ENCODE results near the gene SEPSECS.

SEPSECS gene

GRCh38 chr4:25098964-25099891 is 61.0 kb downstream of the SEPSECS start:
- Histone ChIP-seq H3K9me3 (ENCODE audit: control insufficient read depth, insufficient read depth, low read length) (no peaks in the 10 kb centered on the region), H3K27ac (ENCODE audit: low read length) (no peak overlapping the region), H3K36me3 (ENCODE audit: control insufficient read depth, insufficient read depth, low read length) (no peaks in the 10 kb centered on the region), H3K4me3 (ENCODE audit: low read length) (no peak overlapping the region), H3K4me1 (ENCODE audit: control insufficient read depth, insufficient read depth, low read length) (peaks cover 2% of the 10 kb centered on the region; the same call in 1 of the 2 replicates), H3K27me3 (ENCODE audit: control insufficient read depth, insufficient read depth, low read length) (no peaks in the 10 kb centered on the region)
- no CpG with 5 or more reads among the region's 10 CpGs for WGBS (ENCODE audit: insufficient coverage, insufficient read length)
- no peak for DNase-seq (ENCODE audit: low read depth, low spot score)

GRCh38 chr4:25096981-25097443 is 63.2 kb downstream of the SEPSECS start:
- Histone ChIP-seq H3K9me3 (ENCODE audit: control insufficient read depth, insufficient read depth, low read length) (peaks cover 3% of the 10 kb centered on the region; the same call in 1 of the 2 replicates), H3K4me3 (ENCODE audit: low read length) (no peak overlapping the region), H3K27me3 (ENCODE audit: control insufficient read depth, insufficient read depth, low read length) (no peaks in the 10 kb centered on the region), H3K4me1 (ENCODE audit: control insufficient read depth, insufficient read depth, low read length) (no peaks in the 10 kb centered on the region; the same call in 1 of the 2 replicates), H3K36me3 (ENCODE audit: control insufficient read depth, insufficient read depth, low read length) (no peaks in the 10 kb centered on the region), H3K27ac (ENCODE audit: low read length) (no peak overlapping the region)
- DNase-seq (ENCODE audit: low read depth, low spot score): no peak
- no CpG with 5 or more reads among the region's 11 CpGs for WGBS (ENCODE audit: insufficient coverage, insufficient read length)

GRCh38 chr4:25096251-25096980 is 63.8 kb downstream of the SEPSECS start:
- H3K27me3 ChIP-seq (ENCODE audit: control insufficient read depth, insufficient read depth, low read length): no peaks in the 10 kb centered on the region
- H3K4me1 ChIP-seq (ENCODE audit: control insufficient read depth, insufficient read depth, low read length): no peaks in the 10 kb centered on the region; the same call in 1 of the 2 replicates
- peaks cover 3% of the 10 kb centered on the region; the same call in 1 of the 2 replicates for H3K9me3 ChIP-seq (ENCODE audit: control insufficient read depth, insufficient read depth, low read length)
- H3K4me3 ChIP-seq (ENCODE audit: low read length): no peak overlapping the region
- no peaks in the 10 kb centered on the region for H3K36me3 ChIP-seq (ENCODE audit: control insufficient read depth, insufficient read depth, low read length)
- DNase-seq (ENCODE audit: low read depth, low spot score): no peak
- no peak overlapping the region for H3K27ac ChIP-seq (ENCODE audit: low read length)
- WGBS (ENCODE audit: insufficient coverage, insufficient read length): no CpG with 5 or more reads among the region's 23 CpGs

- Histone ChIP-seq H3K27me3 (ENCODE audit: control insufficient read depth, insufficient read depth, low read length) (no peaks in the 10 kb centered on the region), H3K36me3 (ENCODE audit: control insufficient read depth, insufficient read depth, low read length) (no peaks in the 10 kb centered on the region), H3K4me1 (ENCODE audit: control insufficient read depth, insufficient read depth, low read length) (no peaks in the 10 kb centered on the region; the same call in 1 of the 2 replicates), H3K9me3 (ENCODE audit: control insufficient read depth, insufficient read depth, low read length) (peaks cover 3% of the 10 kb centered on the region; the same call in 1 of the 2 replicates), H3K27ac (ENCODE audit: low read length) (no peak overlapping the region), H3K4me3 (ENCODE audit: low read length) (no peak overlapping the region)
- DNase-seq (ENCODE audit: low read depth, low spot score): no peak
- WGBS (ENCODE audit: insufficient coverage, insufficient read length): no CpG with 5 or more reads among the region's 24 CpGs
These were observed 64.4 kb downstream of the SEPSECS start for GRCh38 chr4:25095837-25096236.

GRCh38 chr4:25092139-25092538 is 68.1 kb downstream of the SEPSECS start:
- no peaks in the 10 kb centered on the region for H3K36me3 ChIP-seq (ENCODE audit: control insufficient read depth, insufficient read depth, low read length)
- no peak overlapping the region for H3K27ac ChIP-seq (ENCODE audit: low read length)
- H3K27me3 ChIP-seq (ENCODE audit: control insufficient read depth, insufficient read depth, low read length): no peaks in the 10 kb centered on the region
- H3K4me1 ChIP-seq (ENCODE audit: control insufficient read depth, insufficient read depth, low read length): no peaks in the 10 kb centered on the region; the same call in 1 of the 2 replicates
- WGBS (ENCODE audit: insufficient coverage, insufficient read length): no CpG with 5 or more reads among the region's 3 CpGs
- peaks cover 3% of the 10 kb centered on the region; the same call in 1 of the 2 replicates for H3K9me3 ChIP-seq (ENCODE audit: control insufficient read depth, insufficient read depth, low read length)
- no peak for DNase-seq (ENCODE audit: low read depth, low spot score)
- no peak overlapping the region for H3K4me3 ChIP-seq (ENCODE audit: low read length)

- H3K27me3 ChIP-seq (ENCODE audit: control insufficient read depth, insufficient read depth, low read length): no peaks in the 10 kb centered on the region
- no peak overlapping the region for H3K4me3 ChIP-seq (ENCODE audit: low read length)
- WGBS (ENCODE audit: insufficient coverage, insufficient read length): no CpG with 5 or more reads among the region's 2 CpGs
- H3K27ac ChIP-seq (ENCODE audit: low read length): no peak overlapping the region
- H3K4me1 ChIP-seq (ENCODE audit: control insufficient read depth, insufficient read depth, low read length): no peaks in the 10 kb centered on the region; the same call in 1 of the 2 replicates
- DNase-seq (ENCODE audit: low read depth, low spot score): no peak
- H3K9me3 ChIP-seq (ENCODE audit: control insufficient read depth, insufficient read depth, low read length): peaks cover 3% of the 10 kb centered on the region; the same call in 1 of the 2 replicates
- H3K36me3 ChIP-seq (ENCODE audit: control insufficient read depth, insufficient read depth, low read length): no peaks in the 10 kb centered on the region
These were observed 69.7 kb downstream of the SEPSECS start for GRCh38 chr4:25090516-25090915.

- WGBS (ENCODE audit: insufficient coverage, insufficient read length): no CpG with 5 or more reads among the region's 14 CpGs
- H3K4me1 ChIP-seq (ENCODE audit: control insufficient read depth, insufficient read depth, low read length): no peaks in the 10 kb centered on the region; the same call in 1 of the 2 replicates
- peaks cover 3% of the 10 kb centered on the region; the same call in 1 of the 2 replicates for H3K9me3 ChIP-seq (ENCODE audit: control insufficient read depth, insufficient read depth, low read length)
- no peaks in the 10 kb centered on the region for H3K27me3 ChIP-seq (ENCODE audit: control insufficient read depth, insufficient read depth, low read length)
- H3K36me3 ChIP-seq (ENCODE audit: control insufficient read depth, insufficient read depth, low read length): no peaks in the 10 kb centered on the region
- H3K27ac ChIP-seq (ENCODE audit: low read length): no peak overlapping the region
- DNase-seq (ENCODE audit: low read depth, low spot score): no peak
- H3K4me3 ChIP-seq (ENCODE audit: low read length): no peak overlapping the region
These were observed 71.0 kb downstream of the SEPSECS start for GRCh38 chr4:25089051-25089763.

GRCh38 chr4:25088093-25088952 is 71.9 kb downstream of the SEPSECS start:
- H3K27me3 ChIP-seq (ENCODE audit: control insufficient read depth, insufficient read depth, low read length): no peaks in the 10 kb centered on the region
- no peaks in the 10 kb centered on the region for H3K36me3 ChIP-seq (ENCODE audit: control insufficient read depth, insufficient read depth, low read length)
- H3K9me3 ChIP-seq (ENCODE audit: control insufficient read depth, insufficient read depth, low read length): no peaks in the 10 kb centered on the region
- no peak overlapping the region for H3K4me3 ChIP-seq (ENCODE audit: low read length)
- no peak overlapping the region for H3K27ac ChIP-seq (ENCODE audit: low read length)
- H3K4me1 ChIP-seq (ENCODE audit: control insufficient read depth, insufficient read depth, low read length): no peaks in the 10 kb centered on the region; the same call in 1 of the 2 replicates
- DNase-seq (ENCODE audit: low read depth, low spot score): no peak
- no CpG with 5 or more reads among the region's 41 CpGs for WGBS (ENCODE audit: insufficient coverage, insufficient read length)

- DNase-seq (ENCODE audit: low read depth, low spot score): no peak
- H3K4me1 ChIP-seq (ENCODE audit: control insufficient read depth, insufficient read depth, low read length): no peaks in the 10 kb centered on the region
- no peaks in the 10 kb centered on the region for H3K9me3 ChIP-seq (ENCODE audit: control insufficient read depth, insufficient read depth, low read length)
- no peak overlapping the region for H3K4me3 ChIP-seq (ENCODE audit: low read length)
- no peaks in the 10 kb centered on the region for H3K27me3 ChIP-seq (ENCODE audit: control insufficient read depth, insufficient read depth, low read length)
- no peak overlapping the region for H3K27ac ChIP-seq (ENCODE audit: low read length)
- H3K36me3 ChIP-seq (ENCODE audit: control insufficient read depth, insufficient read depth, low read length): no peaks in the 10 kb centered on the region
- WGBS (ENCODE audit: insufficient coverage, insufficient read length): no CpG with 5 or more reads among the region's 4 CpGs
These were observed 74.6 kb downstream of the SEPSECS start for GRCh38 chr4:25085671-25086070.

Measured in iPS DF 6.9 (cell line).